Pancreas (tissue), 10 donors: Measurements from ENCODE around the gene GJC1. TPM values are rescaled to one million over a fixed set of nuclear protein-coding genes. Genes with fewer than 3 reads are reported as not detected.

Experiments used
- ATAC-seq, 4 donors: fragments of 200-7000 bp; cut with Tn5 transposase; one replicate each; pipeline versions ENCODE4 v1.8.0 to v1.9.1; 2020; ENCODE audit warnings: mild to moderate bottlenecking in 4 of 4, moderate library complexity in 4 of 4
- DNase-seq, 6 donors: peaks; one replicate each; pipeline ENCODE4 v3.0.0-alpha.2; 2020
- FAIRE-seq: peaks from 2 replicates; lab custom pipeline; 2012; peaks lifted over from hg19 to GRCh38; lab: Jason Lieb, UNC
- H3K27ac ChIP-seq, 4 donors: fragments of 200-600 bp; sonication (generic); 1 replicate in 3 of 4; 2 replicates in 1 of 4; pipeline versions ENCODE4 v1.5.0 to v1.8.0; 2020
- H3K27me3 ChIP-seq, 4 donors: fragments of 200-600 bp; one replicate each; pipeline ENCODE4 v1.8.0; 2021
- H3K36me3 ChIP-seq, 3 donors: fragments of 200-600 bp; sonication (generic) in 1 of 3; one replicate each; pipeline versions ENCODE4 v1.5.0 to v1.8.0; 2020 to 2021
- H3K4me1 ChIP-seq, 3 donors: fragments of 200-600 bp; one replicate each; pipeline ENCODE4 v1.8.0; 2021
- H3K4me3 ChIP-seq, 4 donors: fragments of 200-600 bp; sonication (generic) in 2 of 4; one replicate each; pipeline versions ENCODE4 v1.5.0 to v1.8.0; 2020 to 2021
- H3K9me3 ChIP-seq, 4 donors: fragments of 200-600 bp; one replicate each; pipeline ENCODE4 v1.8.0; 2021
- CTCF ChIP-seq, 4 donors: fragments of 200-600 bp; sonication (generic) in 3 of 4; IDR thresholded peaks; one replicate each; pipeline versions ENCODE4 v1.5.0 to v1.8.0; 2021; ENCODE audit warnings: antibody characterized with exemption in 4 of 4
- WGBS, 2 donors: extraction: QIAGEN DNeasy Blood & Tissue Kit; methylation state at CpG; one replicate each; pipeline ENCODE4 v1.1.7; 2013; 5-methylcytosine and 5-hydroxymethylcytosine counted together
- intact Hi-C, 3 donors: fragments of 100-400 bp; cut with DNase I; formaldehyde crosslinking; loops; one replicate each; pipeline versions ENCODE4 v1.11.1 to v1.14.2; 2022
- polyA plus RNA-seq, 2 donors: library from polyadenylated mRNA; stranded (reverse); fragments of 200-250 nt; gene quantifications; one replicate each; pipeline ENCODE4 v1.2.3, GENCODE V29; 2013
- total RNA-seq, 6 donors: library from RNA; stranded (reverse); fragmentation: NEBNext Ultra II Directional in 4 of 6; extraction: Animal tissue kit (Norgen Biotek cat#: 25700) in 4 of 6; gene quantifications; one replicate each; pipeline versions ENCODE4 v1.2.1 to v1.2.4, GENCODE V29; 2021 to 2023
- donor health status: healthy with polysubstance abuse.
- donor health status: DM: no; HTN: no; CAD: no; lungs with moderate emphysema.
- donor health status: DM: no; HTN: no; CAD: no.
- donor health status: control.
- donor health status: control.
- donor health status: Bipolar disorder and iron deficiency.
- donor health status: DM: yes; HTN: yes; CAD: no.
- donor health status: DM: no; HTN: no; CAD: no.
- donor health status: DM: no; HTN: no; CAD: no.
- donor health status: DM: yes; HTN: yes; CAD: no.

The GJC1 gene
- total and polyA plus RNA-seq, 8 donors, result 0.58 to 3.1 (median 1.1) TPM

GRCh38 chr17:44777394-44778348, 52.4 kb downstream of the GJC1 start:
- Histone ChIP-seq H3K36me3 (no peaks in the 10 kb centered on the region), H3K4me3 (no peak overlapping the region), H3K9me3 (no peaks in the 10 kb centered on the region), H3K27ac (no peak overlapping the region), H3K27me3 (no peaks in the 10 kb centered on the region), H3K4me1 (peaks cover 0 to 8% (median 0%) of the 10 kb centered on the region in 3 donors)
- TF ChIP-seq CTCF (IDR thresholded peaks at IDR 0.05), result no peak
- DNase-seq (peak in 2 of 6 donors; percentile 54 to 79), FAIRE-seq (no peak), ATAC-seq (no peak)
- WGBS, 2 donors, result 79 to 83% methylated on average over 20 of the region's 20 CpGs
- intact Hi-C loops, result loop anchor here in 1 of 3 donors (5.0 to 10.0 kb wide), 2 partner anchors 85 to 337 kb away; no protein-coding TSS in a partner anchor

DNA sequence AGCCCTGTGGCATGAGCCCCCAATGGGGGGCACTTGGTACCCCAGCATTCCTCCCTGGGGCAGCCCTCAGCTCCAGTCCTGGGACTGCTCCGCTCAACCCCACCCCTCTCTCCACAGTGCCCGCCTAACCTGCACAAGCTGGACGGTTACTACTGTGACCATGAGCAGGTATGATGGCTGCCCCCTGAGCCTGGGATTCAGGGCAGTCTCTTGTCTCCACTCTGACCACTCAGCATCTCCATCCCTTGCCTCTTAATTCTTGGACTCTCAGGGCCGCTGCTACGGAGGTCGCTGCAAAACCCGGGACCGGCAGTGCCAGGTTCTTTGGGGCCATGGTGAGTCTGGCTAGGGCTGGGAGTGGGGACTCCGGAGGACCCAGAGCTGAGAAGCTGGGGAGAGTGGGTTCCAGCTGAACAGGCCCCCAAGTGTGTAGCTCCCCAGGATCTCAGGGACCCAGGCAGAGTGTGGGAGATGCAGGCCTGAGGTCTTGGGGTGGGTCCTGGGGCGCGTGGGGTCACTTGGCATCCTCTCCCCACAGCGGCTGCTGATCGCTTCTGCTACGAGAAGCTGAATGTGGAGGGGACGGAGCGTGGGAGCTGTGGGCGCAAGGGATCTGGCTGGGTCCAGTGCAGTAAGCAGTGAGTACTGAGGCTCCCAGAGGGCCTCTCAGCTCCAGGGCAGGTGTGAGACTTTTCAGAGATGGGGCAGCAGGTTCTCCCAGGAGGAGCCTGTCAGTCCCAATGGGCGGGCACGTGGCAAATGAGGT, 53.3 kb downstream of the GJC1 start:
- Histone ChIP-seq H3K4me1 (peaks cover 0 to 8% (median 0%) of the 10 kb centered on the region in 3 donors), H3K27me3 (no peaks in the 10 kb centered on the region), H3K36me3 (no peaks in the 10 kb centered on the region), H3K27ac (no peak overlapping the region), H3K9me3 (no peaks in the 10 kb centered on the region), H3K4me3 (no peak overlapping the region)
- FAIRE-seq (no peak), ATAC-seq (no peak), DNase-seq (peak in 2 of 6 donors; percentile 28 to 66)
- intact Hi-C loops, result loop anchor here in 1 of 3 donors (5.0 to 10.0 kb wide), 2 partner anchors 85 to 338 kb away; no protein-coding TSS in a partner anchor
- TF ChIP-seq CTCF (IDR thresholded peaks at IDR 0.05), result no peak
- 76 to 78% methylated on average over 17 to 19 of the region's 19 CpGs for WGBS, 2 donors

DNA sequence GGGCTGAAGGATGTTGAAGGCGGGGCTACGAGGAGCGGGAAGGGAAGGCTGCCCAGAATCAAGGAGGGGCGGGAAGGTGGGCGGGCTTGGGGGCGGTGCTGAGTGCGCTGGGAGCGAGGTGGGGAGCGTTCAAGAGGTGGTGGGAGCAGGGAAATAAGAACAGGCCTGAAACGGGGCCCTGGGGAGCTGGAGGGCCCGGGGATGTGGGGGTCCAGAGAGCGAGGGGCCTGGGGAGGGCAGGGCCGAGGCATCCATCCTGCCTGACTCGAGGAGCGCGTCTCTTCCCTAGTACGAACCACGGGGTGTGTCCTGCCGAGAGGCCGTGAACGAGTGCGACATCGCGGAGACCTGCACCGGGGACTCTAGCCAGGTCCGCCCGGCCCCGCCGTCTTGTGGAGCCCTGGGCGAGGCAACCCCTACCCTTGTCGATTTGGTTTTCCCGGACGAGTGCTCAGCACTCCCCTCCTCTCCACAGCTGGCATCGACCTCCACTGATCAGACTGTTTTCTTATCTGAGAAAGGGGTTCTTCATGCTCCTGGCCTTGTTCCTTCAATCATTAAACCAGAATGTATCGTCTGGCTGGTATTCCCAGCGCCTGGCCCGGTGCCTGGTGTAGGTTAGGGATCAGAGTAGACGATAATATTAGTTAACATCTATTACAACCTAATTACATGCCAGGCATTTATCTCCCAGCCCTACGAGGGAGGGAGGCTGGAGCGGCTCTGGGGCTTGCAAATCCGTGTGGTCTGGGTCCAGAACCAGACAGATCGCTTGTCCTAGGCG, 54.1 kb downstream of the GJC1 start:
- ATAC-seq (peak; percentile 8 to 29 (median 12)), DNase-seq (peak in 5 of 6 donors; percentile 32 to 98 (median 97)), FAIRE-seq (no peak)
- no peaks in the 10 kb centered on the region for H3K27me3 ChIP-seq
- no peak for TF ChIP-seq CTCF (IDR thresholded peaks at IDR 0.05)
- no peaks in the 10 kb centered on the region for H3K9me3 ChIP-seq
- intact Hi-C loops, result loop anchor here in 1 of 3 donors (5.0 to 10.0 kb wide), 2 partner anchors 86 to 339 kb away; no protein-coding TSS in a partner anchor
- H3K27ac ChIP-seq, result peak overlapping the region in 1 of 4 donors; percentile 53
- WGBS, 2 donors, result 4 to 6% methylated on average over 39 to 43 of the region's 43 CpGs
- H3K4me3 ChIP-seq, result peak overlapping the region; percentile 26 to 75 (median 34)
- H3K36me3 ChIP-seq, result no peaks in the 10 kb centered on the region
- H3K4me1 ChIP-seq, result peaks cover 0 to 8% (median 0%) of the 10 kb centered on the region in 3 donors

- Histone ChIP-seq H3K4me1 (peaks cover 0 to 8% (median 0%) of the 10 kb centered on the region in 3 donors), H3K27ac (peak overlapping the region in 2 of 4 donors; percentile 31 to 52), H3K4me3 (peak overlapping the region; percentile 34 to 75 (median 38)), H3K36me3 (no peaks in the 10 kb centered on the region), H3K9me3 (no peaks in the 10 kb centered on the region), H3K27me3 (no peaks in the 10 kb centered on the region)
- intact Hi-C loops, result loop anchor here in 1 of 3 donors (5.0 to 10.0 kb wide), 2 partner anchors 87 to 340 kb away; no protein-coding TSS in a partner anchor
- WGBS, 2 donors, result 0 to 1% methylated on average over 47 to 50 of the region's 50 CpGs
- DNase-seq, result peak in 3 of 6 donors; percentile 95 to 99 (median 97)
- peak in 1 of 4 donors; percentile 0 for TF ChIP-seq CTCF (IDR thresholded peaks at IDR 0.05)
- no peak for FAIRE-seq
- ATAC-seq, result peak; percentile 91 to 95 (median 93)
Measured at GRCh38 chr17:44775136-44775837, 54.8 kb downstream of the GJC1 start.
